Skeletal muscle satellite cell (primary cell): ENCODE results near the gene SFMBT2.

Experiments
- H3K27me3 ChIP-seq: 2 replicates; pipeline ENCODE4 v1.7.0; 2013; ENCODE audit warnings: low read length; ENCODE audit not compliant: control insufficient read depth, insufficient read depth
- H3K36me3 ChIP-seq: 2 replicates; pipeline ENCODE4 v1.7.0; 2013; ENCODE audit warnings: mild to moderate bottlenecking, control low read depth, low read length; ENCODE audit not compliant: insufficient read depth
- H3K4me1 ChIP-seq: 2 replicates; pipeline ENCODE4 v1.7.0; 2013; ENCODE audit warnings: low read length; ENCODE audit not compliant: control insufficient read depth, insufficient read depth
- H3K4me2 ChIP-seq: 2 replicates; pipeline ENCODE4 v1.7.0; 2013; ENCODE audit warnings: mild to moderate bottlenecking, low read length
- H3K4me3 ChIP-seq: 2 replicates; pipeline ENCODE4 v1.7.0; 2013; ENCODE audit warnings: low read length
- H3K9ac ChIP-seq: 2 replicates; pipeline ENCODE4 v1.7.0; 2013; ENCODE audit warnings: mild to moderate bottlenecking, low read depth, low read length, moderate library complexity
- H3K9me3 ChIP-seq: replicated peaks from 2 replicates; pipeline ENCODE4 v1.7.0; 2013; ENCODE audit warnings: mild to moderate bottlenecking, control low read depth, low read length

Gene SFMBT2

GRCh38 chr10:7251696-7252465 lies 159.0 kb downstream of the SFMBT2 start:
- no peak overlapping the region for H3K4me2 ChIP-seq
- no peaks in the 10 kb centered on the region for H3K9me3 ChIP-seq
- no peaks in the 10 kb centered on the region for H3K4me1 ChIP-seq

DNA sequence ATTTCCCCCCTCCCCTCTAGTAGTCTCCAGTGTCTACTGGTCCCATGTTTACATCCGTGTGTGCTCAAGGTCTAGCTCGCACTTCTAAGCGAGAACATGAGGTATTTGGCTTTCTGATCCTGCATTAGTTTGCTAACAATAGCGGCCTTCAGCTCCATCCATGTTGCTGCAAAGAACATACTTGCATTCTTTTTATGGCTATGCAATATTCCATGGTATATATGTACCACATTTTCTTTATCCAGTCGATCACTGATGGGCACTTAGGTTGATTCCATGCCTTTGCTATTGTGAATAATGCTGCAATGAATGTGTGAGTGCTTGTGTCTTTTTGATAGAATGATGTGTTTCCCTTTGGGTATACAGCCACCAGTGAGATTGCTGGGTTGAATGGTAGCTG lies 160.6 kb downstream of the SFMBT2 start:
- Histone ChIP-seq H3K27me3 (no peaks in the 10 kb centered on the region), H3K4me3 (no peak overlapping the region), H3K9ac (no peak overlapping the region), H3K4me1 (no peaks in the 10 kb centered on the region), H3K4me2 (no peak overlapping the region), H3K36me3 (no peaks in the 10 kb centered on the region), H3K9me3 (no peaks in the 10 kb centered on the region)

More at GRCh38 chr10:7251696-7252465, 159.0 kb downstream of the SFMBT2 start:
- Histone ChIP-seq H3K4me3 (no peak overlapping the region), H3K36me3 (no peaks in the 10 kb centered on the region), H3K9ac (no peak overlapping the region), H3K27me3 (no peaks in the 10 kb centered on the region)

DNA sequence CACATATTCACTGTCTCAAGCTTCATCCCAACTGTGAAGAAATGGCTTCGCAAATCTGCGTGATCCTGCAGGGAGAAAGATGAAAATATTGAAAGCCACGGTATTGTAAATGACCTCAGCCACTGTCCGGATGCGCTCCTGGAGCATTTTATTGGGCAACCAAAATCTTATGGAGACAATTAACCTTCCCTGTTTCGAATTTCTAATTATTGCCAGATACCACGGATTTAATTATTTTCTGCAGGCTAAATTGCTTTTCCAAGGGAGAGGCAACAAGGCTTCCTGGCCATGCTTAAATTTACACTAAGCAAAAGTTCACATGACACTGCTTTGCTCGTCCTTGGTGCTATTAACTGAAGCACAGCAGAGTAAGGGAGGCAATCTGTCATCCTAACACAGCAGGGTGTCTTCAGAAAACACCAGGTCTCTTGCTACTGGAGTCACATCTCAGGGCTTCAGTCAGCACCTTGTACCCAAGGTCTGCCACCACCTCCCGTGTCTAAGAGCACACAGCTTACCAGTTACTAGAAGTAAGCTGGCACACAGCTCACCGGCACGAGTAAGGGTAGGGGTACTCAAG lies 162.2 kb downstream of the SFMBT2 start:
- Histone ChIP-seq H3K4me2 (no peak overlapping the region), H3K9ac (no peak overlapping the region), H3K4me3 (no peak overlapping the region), H3K27me3 (no peaks in the 10 kb centered on the region), H3K4me1 (no peaks in the 10 kb centered on the region), H3K36me3 (no peaks in the 10 kb centered on the region), H3K9me3 (no peaks in the 10 kb centered on the region)

- Histone ChIP-seq H3K9me3 (no peaks in the 10 kb centered on the region), H3K4me1 (no peaks in the 10 kb centered on the region)
These were observed 162.7 kb downstream of the SFMBT2 start for GRCh38 chr10:7248148-7248547.

GRCh38 chr10:7245505-7245904 lies 165.3 kb downstream of the SFMBT2 start:
- Histone ChIP-seq H3K4me3 (no peak overlapping the region), H3K27me3 (no peaks in the 10 kb centered on the region), H3K9me3 (no peaks in the 10 kb centered on the region), H3K4me1 (no peaks in the 10 kb centered on the region), H3K4me2 (no peak overlapping the region), H3K36me3 (no peaks in the 10 kb centered on the region), H3K9ac (no peak overlapping the region)

More at GRCh38 chr10:7248148-7248547, 162.7 kb downstream of the SFMBT2 start:
- no peaks in the 10 kb centered on the region for H3K36me3 ChIP-seq
- no peak overlapping the region for H3K4me3 ChIP-seq
- no peak overlapping the region for H3K4me2 ChIP-seq
- H3K27me3 ChIP-seq = no peaks in the 10 kb centered on the region
- H3K9ac ChIP-seq = no peak overlapping the region

GRCh38 chr10:7243873-7244272 lies 167.0 kb downstream of the SFMBT2 start:
- Histone ChIP-seq H3K27me3 (no peaks in the 10 kb centered on the region), H3K9ac (no peak overlapping the region), H3K9me3 (no peaks in the 10 kb centered on the region), H3K4me1 (no peaks in the 10 kb centered on the region), H3K36me3 (no peaks in the 10 kb centered on the region), H3K4me3 (no peak overlapping the region), H3K4me2 (no peak overlapping the region)

- H3K9ac ChIP-seq = no peak overlapping the region
- H3K4me1 ChIP-seq = no peaks in the 10 kb centered on the region
- no peaks in the 10 kb centered on the region for H3K9me3 ChIP-seq
- no peak overlapping the region for H3K4me2 ChIP-seq
- H3K27me3 ChIP-seq = no peaks in the 10 kb centered on the region
- no peaks in the 10 kb centered on the region for H3K36me3 ChIP-seq
- no peak overlapping the region for H3K4me3 ChIP-seq
These were observed 167.7 kb downstream of the SFMBT2 start for GRCh38 chr10:7243139-7243538.

DNA sequence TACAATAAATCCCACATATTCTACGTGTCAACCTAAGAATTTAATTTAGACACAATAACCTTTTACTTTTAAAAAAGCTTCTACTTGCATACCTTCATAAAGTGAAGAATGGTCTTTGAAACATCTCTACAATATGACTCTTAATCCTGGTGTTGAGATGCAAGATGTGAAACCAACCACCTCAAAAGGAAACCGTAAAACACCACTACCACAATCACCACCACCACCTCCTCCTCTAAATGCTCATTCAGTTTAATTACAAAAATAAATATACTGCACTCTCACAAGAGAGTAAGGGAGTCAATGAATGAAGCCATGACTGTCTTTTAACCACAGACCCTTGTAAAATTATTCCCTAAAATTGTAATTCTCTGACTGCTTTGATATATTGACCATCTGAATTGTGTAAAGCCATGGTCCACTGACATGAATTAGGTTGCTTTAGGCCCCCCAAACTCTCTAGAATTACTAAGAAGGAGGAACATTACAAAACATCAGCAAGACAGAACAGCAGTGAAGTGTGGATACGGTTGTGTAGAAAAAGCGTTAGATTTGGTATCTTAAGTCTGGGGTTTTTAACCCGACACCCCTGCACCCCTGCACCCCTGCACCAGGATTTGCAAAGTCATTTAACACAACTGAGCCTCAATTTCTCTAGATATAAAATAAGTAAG lies 171.4 kb downstream of the SFMBT2 start:
- Histone ChIP-seq H3K9me3 (no peaks in the 10 kb centered on the region), H3K36me3 (no peaks in the 10 kb centered on the region), H3K9ac (no peak overlapping the region), H3K27me3 (no peaks in the 10 kb centered on the region), H3K4me1 (no peaks in the 10 kb centered on the region), H3K4me2 (no peak overlapping the region), H3K4me3 (no peak overlapping the region)

- Histone ChIP-seq H3K27me3 (no peaks in the 10 kb centered on the region), H3K36me3 (no peaks in the 10 kb centered on the region), H3K4me2 (no peak overlapping the region), H3K9ac (no peak overlapping the region), H3K4me3 (no peak overlapping the region), H3K4me1 (no peaks in the 10 kb centered on the region), H3K9me3 (no peaks in the 10 kb centered on the region)
These were observed 175.5 kb downstream of the SFMBT2 start for GRCh38 chr10:7235376-7235775.

DNA sequence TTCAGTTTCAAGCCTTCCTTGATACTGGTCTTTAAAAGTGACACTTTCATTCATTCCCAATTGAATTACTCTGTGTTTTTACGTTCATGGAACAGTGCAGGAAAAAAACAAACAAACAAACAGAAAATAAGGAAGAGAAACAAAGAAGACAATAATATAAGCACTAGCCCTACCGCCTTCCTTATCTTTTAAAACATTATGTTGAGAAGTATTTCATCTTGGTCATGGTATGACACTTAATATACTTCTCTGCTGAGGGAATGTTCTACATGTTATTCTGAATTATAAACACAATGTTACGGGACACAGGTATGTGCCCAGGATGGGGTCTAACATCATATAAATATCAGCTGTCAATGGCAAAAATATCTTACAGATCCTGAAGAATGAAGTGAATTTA lies 176.7 kb downstream of the SFMBT2 start:
- H3K36me3 ChIP-seq = no peaks in the 10 kb centered on the region
- H3K4me2 ChIP-seq = no peak overlapping the region
- no peak overlapping the region for H3K4me3 ChIP-seq
- no peak overlapping the region for H3K9ac ChIP-seq
- no peaks in the 10 kb centered on the region for H3K27me3 ChIP-seq
- no peaks in the 10 kb centered on the region for H3K4me1 ChIP-seq
- H3K9me3 ChIP-seq = no peaks in the 10 kb centered on the region

- Histone ChIP-seq H3K9me3 (no peaks in the 10 kb centered on the region), H3K4me1 (no peaks in the 10 kb centered on the region), H3K27me3 (no peaks in the 10 kb centered on the region), H3K9ac (no peak overlapping the region), H3K4me3 (no peak overlapping the region), H3K36me3 (no peaks in the 10 kb centered on the region), H3K4me2 (no peak overlapping the region)
These were observed 177.4 kb downstream of the SFMBT2 start for GRCh38 chr10:7233259-7233991.
